ENCODE measurements around the gene LIN52. TPM values are rescaled to one million over a fixed set of nuclear protein-coding genes. Genes with fewer than 3 reads are reported as not detected.

Gene LIN52
- total and polyA plus RNA-seq, 4 donors = 3.8 to 9.9 (median 5.3) TPM

DNA sequence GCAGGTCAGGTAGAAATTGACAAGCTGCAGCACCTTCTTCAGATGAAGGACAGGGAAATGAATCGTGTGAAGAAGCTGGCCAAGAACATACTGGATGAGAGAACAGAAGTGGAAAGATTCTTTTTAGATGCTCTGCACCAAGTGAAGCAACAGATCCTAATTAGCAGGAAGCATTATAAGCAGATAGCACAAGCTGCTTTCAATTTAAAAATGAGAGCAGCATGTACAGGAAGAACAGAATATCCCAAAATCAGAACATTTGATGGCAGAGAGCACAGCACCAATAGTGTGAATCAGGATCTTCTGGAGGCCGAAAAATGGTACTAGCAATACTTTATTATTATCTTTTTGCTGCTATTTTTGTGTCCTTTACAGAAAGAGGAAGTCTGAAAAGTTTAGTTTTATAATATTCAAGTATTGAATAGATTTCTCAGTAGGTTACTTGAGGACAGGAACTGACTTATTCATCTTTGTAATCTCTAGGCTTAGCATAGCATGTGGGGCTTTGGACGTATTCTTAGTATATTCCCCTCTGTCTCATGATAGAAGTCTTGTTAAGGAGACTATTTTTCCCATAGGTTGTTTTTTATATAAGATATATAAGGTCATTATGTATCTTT, 34.8 kb upstream of the LIN52 start:
- Histone ChIP-seq H3K27ac (ENCODE audit: low read depth in 1 of 2, low read length in 2 of 2) (no peak overlapping the region), H3K4me1 (ENCODE audit: control insufficient read depth in 4 of 4, insufficient read depth in 4 of 4, low read length in 3 of 4) (no peaks in the 10 kb centered on the region), H3K4me3 (ENCODE audit: low read depth in 1 of 3, low read length in 3 of 3) (no peak overlapping the region), H3K9ac (ENCODE audit: low read depth in 1 of 2, low read length in 2 of 2) (no peak overlapping the region), H3K36me3 (ENCODE audit: control insufficient read depth in 4 of 4, insufficient read depth in 3 of 4, low read depth in 1 of 4, low read length in 3 of 4) (peaks cover 0 to 2% (median under 1%) of the 10 kb centered on the region in 4 donors), H3K9me3 (ENCODE audit: control insufficient read depth in 4 of 4, low read length in 3 of 4) (no peaks in the 10 kb centered on the region), H3K27me3 (ENCODE audit: control insufficient read depth in 4 of 4, insufficient read depth in 4 of 4, low read length in 3 of 4) (no peaks in the 10 kb centered on the region)
- 73% methylated on average over 3 of the region's 3 CpGs for WGBS
- no peak for DNase-seq (ENCODE audit: low spot score)
- TF ChIP-seq EGR1 (IDR thresholded peaks at IDR 0.05; ENCODE audit: low read depth in 2 of 2) (no peak), GABPA (IDR thresholded peaks at IDR 0.05 in 1 of 2, conservative IDR thresholded peaks at IDR 0.05 in 1 of 2) (no peak), HNF4A (conservative IDR thresholded peaks at IDR 0.05) (no peak), RXRA (IDR thresholded peaks at IDR 0.05) (no peak), JUND (IDR thresholded peaks at IDR 0.05) (no peak), FOXA1 (IDR thresholded peaks at IDR 0.05) (no peak), TAF1 (conservative IDR thresholded peaks at IDR 0.05) (no peak), RAD21 (IDR thresholded peaks at IDR 0.05) (no peak), NR2F2 (IDR thresholded peaks at IDR 0.05) (no peak), FOXA2 (IDR thresholded peaks at IDR 0.05) (no peak), HNF4G (IDR thresholded peaks at IDR 0.05) (no peak), YY1 (IDR thresholded peaks at IDR 0.05) (no peak), SP1 (IDR thresholded peaks at IDR 0.05) (no peak)
- TF ChIP-seq, protein P1, sequence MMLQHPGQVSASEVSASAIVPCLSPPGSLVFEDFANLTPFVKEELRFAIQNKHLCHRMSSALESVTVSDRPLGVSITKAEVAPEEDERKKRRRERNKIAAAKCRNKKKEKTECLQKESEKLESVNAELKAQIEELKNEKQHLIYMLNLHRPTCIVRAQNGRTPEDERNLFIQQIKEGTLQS (IDR thresholded peaks at IDR 0.05) = no peak
- TF ChIP-seq, protein P2, sequence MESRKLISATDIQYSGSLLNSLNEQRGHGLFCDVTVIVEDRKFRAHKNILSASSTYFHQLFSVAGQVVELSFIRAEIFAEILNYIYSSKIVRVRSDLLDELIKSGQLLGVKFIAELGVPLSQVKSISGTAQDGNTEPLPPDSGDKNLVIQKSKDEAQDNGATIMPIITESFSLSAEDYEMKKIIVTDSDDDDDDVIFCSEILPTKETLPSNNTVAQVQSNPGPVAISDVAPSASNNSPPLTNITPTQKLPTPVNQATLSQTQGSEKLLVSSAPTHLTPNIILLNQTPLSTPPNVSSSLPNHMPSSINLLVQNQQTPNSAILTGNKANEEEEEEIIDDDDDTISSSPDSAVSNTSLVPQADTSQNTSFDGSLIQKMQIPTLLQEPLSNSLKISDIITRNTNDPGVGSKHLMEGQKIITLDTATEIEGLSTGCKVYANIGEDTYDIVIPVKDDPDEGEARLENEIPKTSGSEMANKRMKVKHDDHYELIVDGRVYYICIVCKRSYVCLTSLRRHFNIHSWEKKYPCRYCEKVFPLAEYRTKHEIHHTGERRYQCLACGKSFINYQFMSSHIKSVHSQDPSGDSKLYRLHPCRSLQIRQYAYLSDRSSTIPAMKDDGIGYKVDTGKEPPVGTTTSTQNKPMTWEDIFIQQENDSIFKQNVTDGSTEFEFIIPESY (IDR thresholded peaks at IDR 0.05) = no peak
- TF ChIP-seq, protein P3, sequence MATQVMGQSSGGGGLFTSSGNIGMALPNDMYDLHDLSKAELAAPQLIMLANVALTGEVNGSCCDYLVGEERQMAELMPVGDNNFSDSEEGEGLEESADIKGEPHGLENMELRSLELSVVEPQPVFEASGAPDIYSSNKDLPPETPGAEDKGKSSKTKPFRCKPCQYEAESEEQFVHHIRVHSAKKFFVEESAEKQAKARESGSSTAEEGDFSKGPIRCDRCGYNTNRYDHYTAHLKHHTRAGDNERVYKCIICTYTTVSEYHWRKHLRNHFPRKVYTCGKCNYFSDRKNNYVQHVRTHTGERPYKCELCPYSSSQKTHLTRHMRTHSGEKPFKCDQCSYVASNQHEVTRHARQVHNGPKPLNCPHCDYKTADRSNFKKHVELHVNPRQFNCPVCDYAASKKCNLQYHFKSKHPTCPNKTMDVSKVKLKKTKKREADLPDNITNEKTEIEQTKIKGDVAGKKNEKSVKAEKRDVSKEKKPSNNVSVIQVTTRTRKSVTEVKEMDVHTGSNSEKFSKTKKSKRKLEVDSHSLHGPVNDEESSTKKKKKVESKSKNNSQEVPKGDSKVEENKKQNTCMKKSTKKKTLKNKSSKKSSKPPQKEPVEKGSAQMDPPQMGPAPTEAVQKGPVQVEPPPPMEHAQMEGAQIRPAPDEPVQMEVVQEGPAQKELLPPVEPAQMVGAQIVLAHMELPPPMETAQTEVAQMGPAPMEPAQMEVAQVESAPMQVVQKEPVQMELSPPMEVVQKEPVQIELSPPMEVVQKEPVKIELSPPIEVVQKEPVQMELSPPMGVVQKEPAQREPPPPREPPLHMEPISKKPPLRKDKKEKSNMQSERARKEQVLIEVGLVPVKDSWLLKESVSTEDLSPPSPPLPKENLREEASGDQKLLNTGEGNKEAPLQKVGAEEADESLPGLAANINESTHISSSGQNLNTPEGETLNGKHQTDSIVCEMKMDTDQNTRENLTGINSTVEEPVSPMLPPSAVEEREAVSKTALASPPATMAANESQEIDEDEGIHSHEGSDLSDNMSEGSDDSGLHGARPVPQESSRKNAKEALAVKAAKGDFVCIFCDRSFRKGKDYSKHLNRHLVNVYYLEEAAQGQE (IDR thresholded peaks at IDR 0.05) = no peak
- TF ChIP-seq, protein P4, sequence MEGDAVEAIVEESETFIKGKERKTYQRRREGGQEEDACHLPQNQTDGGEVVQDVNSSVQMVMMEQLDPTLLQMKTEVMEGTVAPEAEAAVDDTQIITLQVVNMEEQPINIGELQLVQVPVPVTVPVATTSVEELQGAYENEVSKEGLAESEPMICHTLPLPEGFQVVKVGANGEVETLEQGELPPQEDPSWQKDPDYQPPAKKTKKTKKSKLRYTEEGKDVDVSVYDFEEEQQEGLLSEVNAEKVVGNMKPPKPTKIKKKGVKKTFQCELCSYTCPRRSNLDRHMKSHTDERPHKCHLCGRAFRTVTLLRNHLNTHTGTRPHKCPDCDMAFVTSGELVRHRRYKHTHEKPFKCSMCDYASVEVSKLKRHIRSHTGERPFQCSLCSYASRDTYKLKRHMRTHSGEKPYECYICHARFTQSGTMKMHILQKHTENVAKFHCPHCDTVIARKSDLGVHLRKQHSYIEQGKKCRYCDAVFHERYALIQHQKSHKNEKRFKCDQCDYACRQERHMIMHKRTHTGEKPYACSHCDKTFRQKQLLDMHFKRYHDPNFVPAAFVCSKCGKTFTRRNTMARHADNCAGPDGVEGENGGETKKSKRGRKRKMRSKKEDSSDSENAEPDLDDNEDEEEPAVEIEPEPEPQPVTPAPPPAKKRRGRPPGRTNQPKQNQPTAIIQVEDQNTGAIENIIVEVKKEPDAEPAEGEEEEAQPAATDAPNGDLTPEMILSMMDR (IDR thresholded peaks at IDR 0.05; ENCODE audit: low read depth, low read length, missing input control) = no peak
- TF ChIP-seq, protein P5, sequence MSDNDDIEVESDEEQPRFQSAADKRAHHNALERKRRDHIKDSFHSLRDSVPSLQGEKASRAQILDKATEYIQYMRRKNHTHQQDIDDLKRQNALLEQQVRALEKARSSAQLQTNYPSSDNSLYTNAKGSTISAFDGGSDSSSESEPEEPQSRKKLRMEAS (IDR thresholded peaks at IDR 0.05) = no peak

Data from liver (tissue), 9 donors.